GM06990 (cell line): Measurements from ENCODE around the gene SLC13A3.

Experiments
- DNase-seq: peaks from one replicate; pipeline ENCODE4 v3.0.0-alpha.2; 2011; ENCODE audit not compliant: insufficient read length; ENCODE audit errors: extremely low read depth
- H3K27me3 ChIP-seq: replicated peaks from 2 replicates; pipeline ENCODE4 v1.6.0; 2011; ENCODE audit warnings: low read length; ENCODE audit not compliant: control insufficient read depth, insufficient read depth
- H3K36me3 ChIP-seq: 2 replicates; pipeline ENCODE4 v1.5.1; 2011; ENCODE audit warnings: low read length; ENCODE audit not compliant: control insufficient read depth, insufficient read depth
- H3K4me3 ChIP-seq: replicated peaks from 2 replicates; pipeline ENCODE4 v1.5.1; 2011; ENCODE audit warnings: low read depth, mild to moderate bottlenecking, control low read depth, low read length
- TF ChIP-seq, protein P1 (sequence below): IDR thresholded peaks from 2 replicates; pipeline ENCODE4 v1.5.1; 2011; ENCODE audit warnings: low read length, control low read depth, mild to moderate bottlenecking, inconsistent platforms; ENCODE audit not compliant: insufficient read depth, poor library complexity, severe bottlenecking

Gene SLC13A3

GRCh38 chr20:46550461-46550860 lies 100.8 kb downstream of the SLC13A3 start, which contains the start of gene OCSTAMP:
TSS of gene OCSTAMP (minus strand) at chr20:46550654. CDS start at chr20:46550560, 94 bp downstream.
- Histone ChIP-seq H3K4me3 (no peak within 1 kb of the TSS), H3K36me3 (no peaks in the 10 kb centered on the region), H3K27me3 (no peaks in the 10 kb centered on the region)
- no peak for DNase-seq
- TF ChIP-seq, protein P1, sequence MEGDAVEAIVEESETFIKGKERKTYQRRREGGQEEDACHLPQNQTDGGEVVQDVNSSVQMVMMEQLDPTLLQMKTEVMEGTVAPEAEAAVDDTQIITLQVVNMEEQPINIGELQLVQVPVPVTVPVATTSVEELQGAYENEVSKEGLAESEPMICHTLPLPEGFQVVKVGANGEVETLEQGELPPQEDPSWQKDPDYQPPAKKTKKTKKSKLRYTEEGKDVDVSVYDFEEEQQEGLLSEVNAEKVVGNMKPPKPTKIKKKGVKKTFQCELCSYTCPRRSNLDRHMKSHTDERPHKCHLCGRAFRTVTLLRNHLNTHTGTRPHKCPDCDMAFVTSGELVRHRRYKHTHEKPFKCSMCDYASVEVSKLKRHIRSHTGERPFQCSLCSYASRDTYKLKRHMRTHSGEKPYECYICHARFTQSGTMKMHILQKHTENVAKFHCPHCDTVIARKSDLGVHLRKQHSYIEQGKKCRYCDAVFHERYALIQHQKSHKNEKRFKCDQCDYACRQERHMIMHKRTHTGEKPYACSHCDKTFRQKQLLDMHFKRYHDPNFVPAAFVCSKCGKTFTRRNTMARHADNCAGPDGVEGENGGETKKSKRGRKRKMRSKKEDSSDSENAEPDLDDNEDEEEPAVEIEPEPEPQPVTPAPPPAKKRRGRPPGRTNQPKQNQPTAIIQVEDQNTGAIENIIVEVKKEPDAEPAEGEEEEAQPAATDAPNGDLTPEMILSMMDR: no peak

- H3K36me3 ChIP-seq: no peaks in the 10 kb centered on the region
- TF ChIP-seq, protein P1: peak; percentile 26
- no peaks in the 10 kb centered on the region for H3K27me3 ChIP-seq
- no peak for DNase-seq
- no peak overlapping the region for H3K4me3 ChIP-seq
These were observed 101.9 kb downstream of the SLC13A3 start for GRCh38 chr20:46549188-46549972.

DNA sequence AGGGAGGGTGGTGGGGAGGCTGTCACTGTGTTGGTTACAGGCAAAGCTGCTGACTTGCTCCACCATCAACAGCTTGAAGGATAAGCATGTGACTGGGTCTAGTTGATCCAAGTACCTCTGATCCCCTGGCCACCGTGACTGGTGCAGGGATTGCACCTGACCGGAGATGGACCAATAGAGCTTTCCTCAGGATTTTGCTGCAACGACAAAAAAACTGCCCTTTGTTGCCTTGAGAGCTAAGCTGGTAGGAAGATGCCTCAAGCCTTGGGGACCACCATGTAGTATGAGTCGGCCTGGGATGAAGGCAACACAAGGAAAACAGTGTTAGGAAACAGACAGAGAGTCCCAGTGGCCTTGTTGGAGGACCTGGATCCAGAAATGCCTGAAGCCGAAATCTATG lies 102.6 kb downstream of the SLC13A3 start:
- Histone ChIP-seq H3K4me3 (no peak overlapping the region), H3K27me3 (no peaks in the 10 kb centered on the region), H3K36me3 (no peaks in the 10 kb centered on the region)
- TF ChIP-seq, protein P1: no peak
- DNase-seq: no peak

DNA sequence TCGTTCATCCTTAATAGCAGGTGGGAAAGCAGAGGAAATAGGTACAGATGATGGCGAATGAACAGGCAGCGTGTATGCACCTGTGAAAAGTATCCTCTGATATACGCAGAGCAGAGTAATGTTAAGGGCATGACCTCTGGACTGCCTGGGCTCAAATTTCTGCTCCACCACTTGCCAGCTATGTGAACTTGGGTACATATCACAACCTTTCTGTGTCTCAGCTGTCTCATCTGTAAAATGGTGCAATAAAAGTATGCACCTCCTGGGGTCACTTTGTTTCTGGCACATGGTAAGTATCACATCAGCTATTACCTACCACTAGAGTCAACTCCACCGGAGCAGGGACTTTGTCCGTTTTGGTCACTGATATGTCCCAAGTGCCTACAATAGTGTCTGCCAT lies 103.3 kb downstream of the SLC13A3 start:
- no peak for DNase-seq
- TF ChIP-seq, protein P1: no peak
- H3K36me3 ChIP-seq: no peaks in the 10 kb centered on the region
- no peak overlapping the region for H3K4me3 ChIP-seq
- H3K27me3 ChIP-seq: no peaks in the 10 kb centered on the region

DNA sequence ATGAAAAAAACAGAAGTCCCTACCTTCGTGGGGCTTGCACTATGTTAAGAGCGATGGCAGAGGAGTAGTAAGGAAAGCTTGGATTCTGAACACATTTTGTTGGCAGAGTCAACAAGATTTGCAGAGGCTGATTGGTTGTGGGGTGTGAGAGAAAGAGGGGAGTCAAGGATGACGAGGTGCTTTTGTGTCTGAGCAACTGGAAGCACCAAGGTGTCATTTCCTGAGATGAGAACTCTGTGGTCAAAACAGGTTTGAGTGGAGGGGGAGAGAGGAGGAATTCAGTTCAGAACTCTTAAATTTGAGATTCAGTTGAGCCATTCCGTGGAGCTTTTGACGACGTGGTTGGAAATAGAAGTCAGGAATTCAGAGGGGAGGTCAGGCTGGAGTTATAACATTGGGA lies 104.3 kb downstream of the SLC13A3 start:
- TF ChIP-seq, protein P1: no peak
- Histone ChIP-seq H3K36me3 (no peaks in the 10 kb centered on the region), H3K4me3 (no peak overlapping the region), H3K27me3 (no peaks in the 10 kb centered on the region)
- no peak for DNase-seq
